GM18511 (cell line): Measurements from ENCODE around the gene TSR1.

ENCODE experiments used
- ATAC-seq: cut with Tn5 transposase; IDR thresholded peaks from one replicate; pipeline ENCODE4 v1.9.1; 2021; ENCODE audit warnings: mild to moderate bottlenecking, moderate library complexity; ENCODE audit not compliant: unreplicated experiment

The TSR1 gene

GRCh38 chr17:2289878-2290478 lies 46.3 kb downstream of the TSR1 start:
- ATAC-seq, result no peak

- ATAC-seq, result no peak
Measured at GRCh38 chr17:2283302-2283701, 53.0 kb downstream of the TSR1 start.

GRCh38 chr17:2282297-2282873 lies 53.9 kb downstream of the TSR1 start:
- no peak for ATAC-seq

GRCh38 chr17:2279707-2280106 lies 56.5 kb downstream of the TSR1 start:
- ATAC-seq, result no peak

GRCh38 chr17:2277429-2278170 lies 58.7 kb downstream of the TSR1 start:
- ATAC-seq, result no peak

GRCh38 chr17:2275722-2276121 lies 60.5 kb downstream of the TSR1 start:
- no peak for ATAC-seq

- no peak for ATAC-seq
Measured at GRCh38 chr17:2274414-2274813, 61.8 kb downstream of the TSR1 start.
